GM15510 (cell line): Measurements from ENCODE around the gene TTC16.
A peak's percentile ranks its signal among the peaks of the same experiment; 100 is the strongest.

ENCODE experiments used
- POLR2A ChIP-seq: IDR thresholded peaks from 3 replicates; pipeline ENCODE4 v1.6.1; 2011; ENCODE audit warnings: borderline replicate concordance; ENCODE audit not compliant: insufficient read length; ENCODE audit errors: extremely low read depth

Gene TTC16

DNA sequence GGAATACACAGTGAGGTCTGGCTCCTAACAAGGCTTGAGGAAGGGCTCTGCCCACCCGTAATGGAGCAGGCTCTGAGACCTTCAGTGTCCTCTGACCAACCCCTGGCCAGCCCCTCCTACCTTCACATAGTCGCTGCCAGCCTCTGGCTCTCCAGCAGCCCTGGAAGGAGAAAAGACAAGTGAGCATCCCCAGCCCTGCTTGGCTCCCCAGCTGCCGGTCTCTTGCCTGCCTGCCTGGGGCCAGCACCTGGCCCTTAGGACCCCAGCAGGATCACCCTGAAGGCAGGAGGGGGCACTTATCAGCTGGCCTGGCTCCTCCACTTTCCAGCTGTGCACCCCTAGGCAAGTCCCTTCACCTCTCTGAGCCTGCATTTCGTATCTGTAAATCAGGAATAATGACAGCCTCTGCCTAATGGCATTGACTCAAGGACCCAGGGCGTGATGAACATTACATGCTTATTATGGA lies 45.6 kb downstream of the TTC16 start:
- no peak for TF ChIP-seq POLR2A

DNA sequence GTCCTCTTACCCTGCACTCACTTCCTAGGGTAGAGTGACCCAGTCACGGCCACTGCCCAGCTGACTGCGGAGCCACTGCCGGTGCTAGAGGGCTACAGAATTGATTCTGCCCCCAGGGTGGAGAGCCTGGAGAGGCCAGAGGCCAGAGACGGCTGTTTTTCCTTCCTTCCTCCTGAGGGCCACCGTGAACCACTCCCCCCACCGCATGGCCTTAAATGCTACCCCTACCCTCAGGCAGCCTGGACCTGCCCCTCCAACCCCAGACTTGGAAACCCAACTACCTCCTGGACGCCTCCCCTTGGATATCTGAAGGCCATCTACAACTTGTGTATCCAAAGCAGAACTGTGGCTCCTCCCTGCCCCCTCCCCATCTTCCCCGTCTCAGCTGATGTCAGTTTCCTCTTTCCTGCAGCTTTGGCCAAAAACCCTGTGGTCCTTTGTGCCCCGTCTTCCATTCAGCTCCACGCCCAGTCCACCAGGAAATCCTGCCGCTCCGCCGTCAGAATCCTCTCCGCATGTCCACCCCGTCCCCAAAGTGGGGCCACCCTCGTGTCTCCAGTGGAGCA lies 46.3 kb downstream of the TTC16 start:
- no peak for TF ChIP-seq POLR2A

DNA sequence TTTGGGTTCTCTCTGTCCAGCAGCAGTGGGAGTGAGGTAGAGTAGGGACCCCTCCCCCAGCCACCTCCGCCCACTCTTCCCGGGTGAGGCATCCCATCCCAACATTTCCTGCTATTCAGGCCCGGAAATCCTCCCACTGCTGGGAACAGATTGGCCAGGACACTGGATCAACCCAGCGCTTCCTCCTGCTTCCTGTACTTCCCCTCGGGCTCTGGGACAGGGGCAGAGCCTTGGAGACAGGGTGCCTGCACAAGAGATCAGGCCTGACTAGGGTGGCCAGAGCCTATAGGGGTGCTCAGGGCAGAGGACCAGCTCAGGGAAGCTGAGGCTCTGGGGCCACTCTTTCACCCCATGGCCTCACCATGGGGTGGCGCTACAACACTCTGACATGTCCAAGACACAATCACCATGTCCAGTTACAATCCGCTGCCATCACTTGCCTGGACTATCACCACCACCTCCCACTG lies 48.1 kb downstream of the TTC16 start:
- no peak for TF ChIP-seq POLR2A

DNA sequence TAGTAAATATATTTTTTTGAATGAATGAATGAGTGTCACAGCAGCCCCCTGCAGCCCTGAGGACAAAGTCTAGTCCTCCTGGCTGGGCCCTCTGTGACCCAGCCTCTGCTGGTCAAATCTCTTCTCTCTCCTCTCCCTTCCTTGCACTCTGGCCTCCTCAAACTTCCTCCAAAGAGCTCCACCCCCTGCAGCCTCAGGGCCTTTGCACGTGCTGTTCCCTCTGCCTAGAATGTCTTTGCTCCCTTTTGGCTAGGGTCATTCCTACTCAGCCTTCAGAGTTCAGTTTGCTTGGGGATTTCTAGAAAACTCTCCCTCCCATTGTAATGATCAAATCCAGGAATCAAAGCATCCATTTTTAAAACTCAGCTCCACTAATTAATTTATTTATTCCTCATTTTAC lies 49.5 kb downstream of the TTC16 start:
- TF ChIP-seq POLR2A: no peak

DNA sequence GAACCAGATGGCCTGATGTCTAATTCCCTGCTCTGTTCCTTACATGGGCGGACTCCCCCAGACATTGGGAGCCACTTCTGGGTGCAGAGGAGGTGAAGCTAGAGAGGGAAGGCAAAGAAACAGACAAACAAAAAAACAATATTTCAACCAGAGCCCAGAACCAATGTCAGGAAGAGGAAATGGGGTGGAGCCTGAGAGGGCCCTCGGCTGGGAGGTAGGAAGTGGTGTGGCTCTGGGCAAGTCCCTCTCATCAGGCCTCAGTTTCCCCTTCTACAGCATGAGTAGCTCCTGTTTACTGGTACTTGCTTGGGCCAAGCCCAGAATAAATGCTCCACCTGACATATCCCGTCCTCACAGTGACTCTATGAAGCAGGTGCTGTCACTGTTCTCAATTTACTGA lies 51.5 kb downstream of the TTC16 start:
- TF ChIP-seq POLR2A: no peak

DNA sequence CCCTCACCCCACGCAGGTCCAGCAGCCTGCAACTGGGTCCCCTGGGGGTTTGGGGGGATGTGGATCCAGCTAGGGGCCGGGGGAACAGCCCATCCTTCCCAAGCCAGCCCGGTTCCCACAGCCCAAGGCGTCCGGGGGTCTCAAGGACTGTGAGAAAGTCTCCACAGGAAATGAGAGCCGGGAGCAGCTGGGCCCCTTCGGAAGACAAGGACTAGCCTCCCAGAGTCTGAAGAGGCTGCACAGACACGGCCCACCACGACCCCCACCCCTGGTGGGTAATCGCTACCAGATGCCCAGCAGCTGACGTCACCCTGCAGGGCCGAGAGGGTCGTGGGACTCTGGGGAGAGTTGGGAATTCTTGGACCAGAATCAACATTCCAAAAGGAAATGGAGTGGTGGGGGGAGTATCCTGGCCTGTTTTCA lies 52.0 kb downstream of the TTC16 start:
- no peak for TF ChIP-seq POLR2A

DNA sequence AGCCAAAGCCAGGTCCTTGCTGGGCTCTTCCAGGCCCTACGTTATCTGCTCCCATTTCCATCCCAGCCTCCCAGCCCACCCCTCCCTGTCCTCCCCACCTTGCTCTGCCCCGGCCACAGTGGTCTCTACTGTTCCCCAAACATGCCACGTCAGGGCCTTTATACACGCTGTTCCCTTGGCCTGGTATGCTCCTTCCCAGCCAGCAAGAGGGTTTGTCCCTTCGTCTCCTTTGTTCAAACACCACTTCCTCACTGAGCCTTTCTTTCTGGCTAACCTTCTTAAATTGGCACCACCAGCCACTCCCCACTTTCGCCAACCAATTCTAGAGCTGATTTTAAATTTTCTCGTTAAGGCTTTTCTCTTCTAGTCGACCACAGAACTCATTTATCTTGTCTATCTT lies 52.8 kb downstream of the TTC16 start:
- TF ChIP-seq POLR2A: no peak

DNA sequence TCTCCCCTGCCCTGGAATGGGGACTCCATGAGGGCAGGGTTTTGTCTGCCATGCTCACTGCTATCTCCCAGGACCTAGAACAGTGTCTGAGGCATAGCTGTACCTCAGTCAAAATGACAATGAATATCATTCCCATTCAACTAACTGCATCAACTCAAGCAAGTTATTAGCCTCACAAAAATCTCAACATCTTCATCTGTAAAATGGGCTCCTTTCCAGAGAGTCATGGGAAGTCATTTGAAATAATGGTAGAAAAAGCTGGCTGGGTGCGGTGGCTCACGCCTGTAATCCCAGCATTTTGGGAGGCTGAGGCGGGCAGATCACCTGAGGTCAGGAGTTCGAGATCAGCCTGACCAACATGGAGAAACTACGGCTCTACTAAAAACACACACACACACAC lies 53.2 kb downstream of the TTC16 start:
- no peak for TF ChIP-seq POLR2A

DNA sequence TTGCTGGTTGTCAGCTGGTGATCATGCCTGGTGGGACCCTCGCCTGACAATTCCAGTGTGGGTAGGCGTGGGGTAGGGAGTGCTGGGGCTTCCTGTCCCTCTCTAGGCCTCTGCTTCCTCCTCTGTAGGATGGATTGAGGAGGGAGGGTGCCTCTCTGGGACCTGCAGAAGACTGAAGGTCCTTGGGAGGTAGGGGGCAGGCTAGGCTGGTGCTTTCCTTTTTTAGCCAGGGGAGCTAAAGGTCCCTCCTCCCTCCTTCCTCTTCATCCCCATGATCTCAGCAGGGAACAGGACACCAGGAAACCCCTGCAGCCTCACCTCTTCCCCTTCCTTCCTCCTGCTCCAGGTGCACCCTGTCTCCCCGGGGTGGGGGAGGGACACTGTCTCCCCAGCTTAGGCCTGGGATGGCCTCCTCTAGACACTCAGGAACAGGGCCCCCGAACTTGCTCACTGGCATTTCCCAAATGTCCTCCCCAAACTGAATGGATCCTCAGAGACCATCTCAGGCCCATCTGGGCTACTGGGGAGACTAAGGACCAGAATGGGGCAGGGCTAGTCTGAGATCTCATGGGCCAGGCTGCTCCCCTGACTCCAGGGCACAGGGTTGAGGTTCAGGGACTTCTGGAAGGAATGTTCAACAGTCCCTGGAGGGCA lies 54.2 kb downstream of the TTC16 start:
- no peak for TF ChIP-seq POLR2A

DNA sequence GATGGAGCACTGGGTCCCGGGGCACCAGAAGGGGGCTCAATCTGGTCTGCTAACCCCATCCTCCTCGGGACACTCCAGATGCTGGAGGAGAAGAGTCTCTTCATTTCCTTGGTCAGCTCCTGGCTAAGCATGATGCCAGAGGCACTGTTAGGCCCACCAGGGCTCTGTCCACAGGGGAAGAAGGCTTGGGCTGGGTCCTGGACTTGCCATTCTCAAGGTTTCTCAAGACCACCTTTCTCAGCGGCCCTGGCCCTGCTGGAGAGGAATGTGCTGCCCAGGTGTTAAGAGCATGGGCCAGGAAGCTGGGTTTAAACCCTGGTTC lies 54.7 kb downstream of the TTC16 start:
- TF ChIP-seq POLR2A: no peak

DNA sequence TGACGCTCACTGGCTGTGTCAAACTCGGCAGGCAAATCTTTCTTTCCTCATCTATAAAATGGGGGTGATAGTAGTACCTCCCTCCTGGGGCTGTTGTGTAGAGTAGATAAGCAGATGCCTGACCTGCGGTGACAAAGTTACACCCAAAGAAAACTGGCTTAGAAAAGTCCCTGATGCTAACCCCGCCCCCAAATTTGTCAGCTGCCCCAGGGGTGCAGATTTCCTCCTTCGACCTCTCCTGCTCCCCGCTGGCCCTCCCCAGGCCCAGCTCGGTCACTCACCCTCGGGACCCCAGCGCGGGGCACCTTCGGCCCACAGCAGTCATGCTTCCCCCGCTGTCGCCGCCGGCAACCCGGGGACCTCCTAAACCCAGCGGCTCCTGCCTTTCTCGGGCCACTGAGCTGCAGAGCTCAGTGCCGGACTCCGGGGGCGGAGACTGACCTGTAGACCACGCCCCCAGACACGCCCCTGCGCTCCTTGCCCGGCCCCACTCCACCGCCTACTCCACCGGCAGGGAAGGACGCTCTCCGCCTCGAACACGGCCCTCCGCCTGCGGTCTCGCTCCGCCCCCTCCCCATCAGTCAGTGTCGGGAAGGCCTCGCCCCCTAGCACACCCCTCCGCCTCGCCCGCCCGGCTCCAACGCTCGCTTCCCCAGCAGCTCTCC lies 55.2 kb downstream of the TTC16 start:
- TF ChIP-seq POLR2A: peak; percentile 32

DNA sequence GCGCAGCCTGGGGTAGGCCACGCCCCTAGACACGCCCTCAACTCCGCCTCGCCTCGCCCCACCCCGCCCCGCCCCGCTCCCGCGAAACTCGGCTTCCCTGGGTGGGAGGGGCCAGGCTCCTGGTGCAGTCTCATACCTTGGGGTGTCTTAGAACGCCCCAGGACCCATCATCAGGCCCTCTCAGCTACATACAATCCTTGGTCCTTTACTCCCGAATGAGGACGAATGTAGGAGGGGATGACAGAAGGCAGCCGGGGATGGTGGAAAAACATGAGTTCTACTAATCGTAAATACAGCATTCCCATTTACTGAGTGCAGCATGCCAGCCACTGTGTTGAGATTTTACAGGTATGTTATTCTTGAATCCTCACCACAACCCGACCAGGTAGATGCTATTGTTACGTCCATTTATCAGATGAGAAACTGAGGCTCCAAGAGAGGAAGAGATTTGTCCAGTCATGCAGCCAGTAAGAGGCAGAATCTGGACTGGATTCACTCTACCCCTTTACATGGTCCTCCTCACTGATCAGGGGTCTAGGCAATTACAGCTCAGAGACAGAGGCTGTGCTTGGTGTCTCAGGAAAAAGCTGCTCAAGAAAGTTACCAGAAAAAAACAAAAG lies 55.8 kb downstream of the TTC16 start:
- no peak for TF ChIP-seq POLR2A

DNA sequence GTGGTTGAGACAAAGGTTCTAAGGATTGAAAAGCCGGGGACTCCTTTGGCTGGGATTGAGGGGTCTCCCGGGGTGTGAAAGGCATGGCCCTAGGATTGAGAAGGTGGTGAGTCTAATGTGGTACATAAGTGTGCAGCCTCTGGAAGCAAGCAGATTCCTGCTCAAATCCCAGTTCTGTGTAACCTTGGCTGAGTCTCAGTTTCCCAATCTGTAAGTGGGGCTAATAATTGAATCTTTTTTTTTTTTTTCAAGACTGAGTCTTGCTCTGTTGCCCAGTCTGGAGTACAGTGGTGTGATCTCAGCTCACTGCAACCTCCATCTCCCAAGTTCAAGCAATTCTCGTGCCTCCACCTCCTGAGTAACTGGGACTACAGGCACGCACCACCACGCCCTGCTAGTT lies 56.7 kb downstream of the TTC16 start:
- TF ChIP-seq POLR2A: no peak

DNA sequence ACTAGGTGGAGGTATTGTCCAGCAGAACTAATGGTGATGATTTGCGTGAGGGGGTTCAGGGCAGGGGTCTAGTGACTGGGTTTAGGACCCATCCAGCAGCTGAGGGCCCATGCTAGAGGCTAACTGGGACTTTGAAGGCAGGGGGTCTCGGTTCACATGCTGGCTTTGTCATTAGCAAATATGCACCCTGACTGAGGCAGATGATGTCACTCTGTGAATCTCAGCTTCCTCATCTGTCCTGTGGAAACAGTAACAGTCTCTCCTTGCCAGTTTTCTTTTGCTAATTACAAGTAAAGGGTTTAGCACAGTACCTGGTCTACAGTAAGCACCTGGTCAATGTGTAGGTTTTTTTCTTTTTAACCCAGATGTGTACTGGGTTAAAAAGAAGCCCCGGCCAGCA lies 57.4 kb downstream of the TTC16 start:
- no peak for TF ChIP-seq POLR2A

DNA sequence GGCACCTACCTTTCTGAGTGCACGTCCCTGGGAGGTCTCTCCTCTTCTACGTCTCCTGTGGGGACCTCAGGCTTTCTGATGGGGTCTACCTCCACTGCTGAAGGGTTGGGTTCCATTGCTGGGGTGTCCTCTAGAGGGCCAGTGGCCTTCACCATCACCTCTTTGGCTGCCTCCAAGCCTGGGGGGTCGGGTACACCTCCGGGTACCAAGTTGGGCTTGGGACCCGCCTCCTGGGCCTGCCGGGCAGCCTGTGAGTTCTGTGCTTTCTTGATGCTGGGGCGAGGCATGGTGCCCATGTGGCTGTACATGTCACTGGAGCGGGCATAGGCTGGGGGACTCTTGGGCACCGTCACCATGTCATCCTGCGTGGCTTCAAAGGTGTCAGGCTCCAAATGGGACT lies 58.1 kb downstream of the TTC16 start:
- TF ChIP-seq POLR2A: no peak
